Daoy (cell line): Measurements from ENCODE around the gene FNDC1. TPM values are rescaled to one million over a fixed set of nuclear protein-coding genes. Genes with fewer than 3 reads are reported as not detected.
A peak's percentile ranks its signal among the peaks of the same experiment; 100 is the strongest.
"Not testable (repeated sequence)": the region's sequence is repeated elsewhere in the genome, so short reads cannot be mapped to it uniquely, and the experiment has no call there.

ENCODE experiments used
- DNase-seq: peaks from one replicate; pipeline ENCODE4 v3.0.0-alpha.2; 2015; ENCODE audit warnings: low read depth
- total RNA-seq: library from RNA; depleted of rRNA; stranded (reverse); fragments of >200 nt; shearing (Covaris generic); gene quantifications from 2 replicates; pipeline ENCODE4 v1.2.3, GENCODE V29; 2014; rRNA removed

Gene FNDC1
- total RNA-seq: under 0.01 TPM in 1 of 2 replicates, not detected in the other

DNA sequence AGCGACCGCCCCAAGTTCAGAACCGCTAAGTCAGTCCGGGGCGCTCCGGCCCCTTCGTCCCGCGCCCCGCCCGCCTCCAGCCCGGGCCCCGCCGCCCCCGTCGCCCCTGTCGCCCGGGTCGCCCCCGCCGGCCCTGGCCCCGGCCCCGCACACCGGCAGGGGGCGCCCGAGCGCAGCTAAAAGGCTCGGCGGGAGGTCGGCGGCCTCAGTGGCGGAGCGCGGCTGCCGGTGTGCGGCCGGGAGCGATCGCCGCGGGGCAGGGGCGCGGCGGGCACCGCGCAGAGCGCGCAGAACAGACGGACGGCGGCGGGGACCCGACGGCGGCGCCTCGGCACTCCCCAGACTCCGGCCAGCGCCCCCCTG, at the start of gene FNDC1:
Gene FNDC1 (plus strand): TSS at position 208 of the 363 bp plus-strand sequence. CDS start 197 bp downstream, outside the sequence.
- peak; percentile 69 for DNase-seq

GRCh38 chr6:159119791-159120190, 49.4 kb upstream of the FNDC1 start:
- no peak for DNase-seq

- DNase-seq: no peak
Observed at GRCh38 chr6:159121486-159121885, 47.7 kb upstream of the FNDC1 start.

GRCh38 chr6:159122453-159122852, 46.7 kb upstream of the FNDC1 start:
- no peak for DNase-seq

GRCh38 chr6:159123831-159124230, 45.4 kb upstream of the FNDC1 start:
- not testable (repeated sequence) for DNase-seq

- no peak for DNase-seq
Observed at GRCh38 chr6:159125014-159125609, 44.1 kb upstream of the FNDC1 start.

DNA sequence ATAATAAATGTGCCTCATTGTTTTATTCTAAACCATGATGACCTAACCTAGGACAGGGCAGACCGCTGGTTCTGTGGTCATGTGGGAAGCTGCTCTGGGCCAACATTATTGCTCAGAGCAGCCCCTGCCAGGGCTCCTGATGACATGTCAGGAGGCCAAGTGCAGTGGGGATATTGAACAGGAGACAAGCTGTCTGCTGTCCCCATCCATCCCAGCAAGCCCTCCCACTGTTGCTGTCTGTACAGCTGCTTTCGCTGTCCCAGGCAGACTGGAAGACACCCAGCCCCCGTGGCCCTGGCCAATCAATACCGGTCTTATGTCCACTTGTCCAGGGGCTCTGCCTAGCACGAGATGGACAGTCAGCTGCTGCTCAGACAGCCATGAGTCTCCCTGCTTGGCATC, 43.2 kb upstream of the FNDC1 start:
- no peak for DNase-seq

GRCh38 chr6:159126590-159126989, 42.6 kb upstream of the FNDC1 start:
- no peak for DNase-seq

DNA sequence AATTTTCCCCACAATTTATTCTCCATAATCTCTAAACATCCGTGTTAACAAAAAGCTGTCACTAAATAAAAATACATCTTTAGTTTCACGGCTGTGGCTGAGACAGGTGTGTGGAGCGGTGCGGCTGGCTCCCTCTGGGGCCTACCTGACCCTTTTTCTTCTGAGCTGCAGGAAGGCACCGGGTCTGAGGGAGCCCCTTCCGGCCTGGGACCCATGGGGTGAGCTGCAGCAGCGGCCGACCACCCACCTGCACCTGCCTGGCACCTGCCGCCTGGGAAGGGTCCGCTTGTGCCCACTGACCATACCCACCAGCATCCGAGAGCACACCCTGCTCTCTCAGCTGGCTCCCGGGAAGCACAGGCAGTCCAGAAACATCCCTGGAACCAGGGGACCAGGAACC, 41.5 kb upstream of the FNDC1 start:
- DNase-seq: no peak

GRCh38 chr6:159128978-159129377, 40.2 kb upstream of the FNDC1 start:
- DNase-seq: no peak

- no peak for DNase-seq
Observed at GRCh38 chr6:159130846-159131245, 38.4 kb upstream of the FNDC1 start.

DNA sequence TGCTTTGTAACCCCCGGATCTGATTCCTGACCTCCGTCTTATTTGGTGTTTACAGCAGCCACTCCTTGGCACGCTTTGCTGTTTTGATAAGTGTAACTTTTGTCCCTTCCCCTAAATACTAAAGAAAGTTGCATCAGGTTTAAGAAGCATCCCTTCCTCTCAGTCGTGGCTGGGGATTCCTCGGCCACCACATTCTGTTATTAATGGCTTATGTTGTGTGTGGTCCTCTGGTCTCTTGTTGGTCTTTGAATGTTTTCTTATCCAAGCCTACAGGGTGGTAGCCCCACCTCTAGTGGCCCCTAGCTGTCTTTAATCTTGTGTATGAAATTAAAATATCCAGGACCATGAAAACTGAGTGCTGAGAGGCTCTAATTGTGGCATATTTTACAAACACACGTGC, 37.5 kb upstream of the FNDC1 start:
- DNase-seq: no peak

DNA sequence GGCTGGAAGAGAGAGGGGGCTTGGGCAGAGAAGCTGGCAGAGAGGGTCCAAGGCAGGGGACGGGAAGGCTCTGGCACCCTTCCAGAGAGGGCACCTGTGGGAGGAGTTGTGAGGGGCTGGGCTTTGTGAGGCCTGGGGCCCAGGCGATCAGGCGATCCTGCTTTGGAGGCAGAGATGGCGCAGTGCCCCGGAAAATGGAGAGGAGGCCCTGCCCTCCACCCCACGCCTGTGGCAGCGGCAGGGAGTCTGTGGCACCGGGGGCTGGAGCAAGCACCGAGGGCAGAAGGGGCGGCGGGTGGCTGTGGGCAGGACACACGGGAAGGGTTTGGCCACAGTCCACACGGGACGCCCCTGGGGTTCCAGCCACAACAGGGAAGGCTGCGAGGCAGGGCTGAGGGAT, 36.5 kb upstream of the FNDC1 start:
- no peak for DNase-seq

DNA sequence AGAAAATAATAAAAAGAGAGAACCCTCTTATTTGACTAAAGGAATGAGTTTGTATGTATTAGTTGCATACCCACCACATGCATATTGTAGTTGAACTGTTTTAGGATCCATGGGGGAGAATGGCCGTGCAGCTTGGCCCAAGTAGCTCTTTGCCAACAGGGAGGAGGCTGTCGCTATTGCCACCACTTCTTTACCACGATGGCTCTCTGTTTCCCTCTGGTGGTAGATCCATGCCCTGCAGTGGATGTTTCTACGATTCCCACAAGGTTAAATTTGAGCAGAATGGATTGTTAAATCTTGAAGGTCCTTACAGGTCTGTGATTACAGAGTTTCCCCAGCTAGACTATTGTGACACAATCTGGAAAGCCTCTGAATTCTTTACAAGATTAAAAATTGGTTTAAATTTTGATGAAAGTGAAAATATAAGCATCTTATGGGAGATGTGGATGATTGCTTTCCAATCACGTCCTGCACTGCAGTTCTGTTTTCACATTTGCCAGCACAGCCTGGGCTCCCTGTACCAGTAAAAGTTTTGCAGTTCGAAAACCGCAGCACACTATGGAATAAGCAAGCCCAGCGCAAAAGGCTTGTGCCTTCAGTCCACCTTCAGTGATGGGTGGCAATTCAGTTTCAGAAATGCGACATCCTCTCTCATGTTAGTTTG, 34.4 kb upstream of the FNDC1 start:
- peak; percentile 70 for DNase-seq

GRCh38 chr6:159137676-159138075, 31.5 kb upstream of the FNDC1 start:
- DNase-seq: no peak

DNA sequence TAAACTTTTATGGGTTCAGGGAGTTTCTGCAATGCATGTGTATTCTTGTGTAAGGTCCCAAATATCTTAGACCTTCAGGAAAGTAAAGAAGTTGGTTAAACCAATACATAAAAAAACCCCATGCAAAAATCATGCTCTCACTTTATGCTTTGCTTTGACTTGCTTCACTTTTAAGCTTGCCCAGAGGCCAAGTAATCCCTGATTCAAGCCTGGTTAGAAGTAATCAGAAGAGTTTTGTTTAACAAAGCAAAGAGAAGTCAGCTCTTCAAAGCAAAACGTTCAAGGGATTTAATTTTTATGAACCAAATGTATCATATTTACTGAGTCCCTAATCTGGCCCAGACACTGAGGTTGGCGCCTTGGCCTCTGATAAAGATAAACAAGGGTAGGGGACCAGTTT, 26.7 kb upstream of the FNDC1 start:
- no peak for DNase-seq

- DNase-seq: no peak
Observed at GRCh38 chr6:159148641-159149040, 20.6 kb upstream of the FNDC1 start.

- DNase-seq: no peak
Observed at GRCh38 chr6:159149641-159150040, 19.6 kb upstream of the FNDC1 start.

DNA sequence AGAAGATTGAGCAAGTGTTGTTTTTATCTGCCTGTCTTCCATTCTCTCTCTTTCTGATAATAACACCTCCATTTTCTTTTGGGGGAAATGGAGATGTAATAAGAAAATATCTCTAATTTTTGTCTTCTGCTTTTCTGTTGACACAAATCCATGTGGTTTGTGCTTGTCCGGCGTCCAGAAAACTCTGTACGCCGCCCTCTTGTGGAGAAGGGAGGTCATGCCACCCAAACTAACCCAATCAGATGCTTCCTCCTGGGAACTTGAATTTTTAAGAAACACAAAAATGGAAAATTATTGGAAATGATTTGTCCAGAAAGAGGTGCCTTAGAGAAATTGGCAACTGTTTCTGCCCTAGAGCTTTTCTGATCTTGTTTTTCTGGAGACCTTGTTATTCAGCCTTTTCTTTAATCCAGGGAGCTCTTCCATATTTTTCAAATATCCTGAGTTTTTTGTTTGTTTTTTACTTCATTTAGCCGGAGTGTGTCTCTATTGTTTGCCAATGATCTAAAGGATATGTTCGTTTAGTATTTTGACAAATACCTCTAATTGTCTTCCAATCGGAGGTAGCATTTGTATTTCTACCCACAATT, 17.8 kb upstream of the FNDC1 start:
- peak; percentile 60 for DNase-seq

DNA sequence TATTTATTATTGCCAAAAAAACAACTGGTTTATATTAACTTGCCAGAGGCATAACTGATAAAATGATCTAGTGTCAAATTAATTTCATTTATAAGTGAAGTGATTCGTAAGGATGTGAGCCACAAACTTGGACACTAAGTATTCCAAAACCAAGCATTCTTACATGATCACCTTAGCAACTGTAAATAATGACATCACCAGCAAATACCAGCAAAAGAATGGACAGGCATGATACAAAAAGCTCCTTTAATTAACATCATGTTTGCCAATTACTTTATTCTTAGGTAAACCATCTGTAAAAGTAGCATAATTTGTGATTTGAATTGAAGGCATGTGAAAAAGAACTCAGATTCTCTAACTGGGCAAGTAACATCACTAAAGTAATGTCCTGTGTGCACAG, 17.2 kb upstream of the FNDC1 start:
- no peak for DNase-seq

DNA sequence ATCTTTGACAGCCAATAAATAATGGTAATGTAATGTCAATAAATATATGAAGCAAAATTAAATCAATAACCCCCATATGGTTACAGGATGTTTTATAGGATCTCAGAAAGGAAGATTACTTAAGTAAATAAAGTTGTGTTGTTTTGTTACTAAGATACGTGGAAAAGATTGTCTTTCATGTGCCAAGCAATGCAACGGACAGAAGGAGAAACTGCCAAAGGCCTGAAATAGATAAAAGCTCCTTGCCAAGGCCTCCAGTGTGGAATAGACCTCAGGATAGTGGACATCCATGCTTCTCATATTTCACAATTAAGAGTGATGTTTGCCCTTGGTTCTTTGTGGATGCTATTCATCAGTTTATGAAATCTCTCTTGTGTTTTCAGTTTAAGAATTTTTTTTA, 16.4 kb upstream of the FNDC1 start:
- DNase-seq: no peak

GRCh38 chr6:159155679-159156078, 13.5 kb upstream of the FNDC1 start:
- no peak for DNase-seq

DNA sequence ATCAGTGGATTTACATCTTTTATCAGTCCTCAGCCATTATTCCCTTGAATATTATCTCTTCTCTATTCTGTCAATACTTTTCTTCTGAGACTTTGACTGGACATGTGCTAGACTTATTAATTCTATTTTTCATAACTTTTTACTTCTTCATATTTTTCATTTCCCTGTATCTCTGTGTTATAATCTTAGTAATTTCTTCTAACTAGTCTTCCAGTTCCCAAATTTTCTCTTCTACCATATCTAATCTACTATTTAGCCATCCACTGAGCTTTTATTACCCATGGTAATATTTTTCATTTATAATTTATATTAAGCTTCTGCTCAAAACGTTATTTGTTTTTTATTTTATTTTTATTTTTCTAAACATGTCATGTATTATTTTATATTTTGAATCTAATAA, 13.1 kb upstream of the FNDC1 start:
- no peak for DNase-seq
